Activated naive CD4-positive, alpha-beta T cell treated with anti-CD3 and anti-CD28 coated beads, Interleukin-2, amount 50 U/mL, for 24 hours (primary cell): ENCODE results near the gene MALAT1.
A peak's percentile ranks its signal among the peaks of the same experiment; 100 is the strongest.
"Not testable (repeated sequence)": the region's sequence is repeated elsewhere in the genome, so short reads cannot be mapped to it uniquely, and the experiment has no call there.

ENCODE experiments used
- H3K27ac Mint-ChIP-seq: one replicate; pipeline ENCODE4 v1.8.0; 2021; ENCODE audit warnings: mild to moderate bottlenecking, mixed read lengths
- H3K27me3 Mint-ChIP-seq: one replicate; pipeline ENCODE4 v1.8.0; 2021; ENCODE audit warnings: mixed read lengths
- H3K36me3 Mint-ChIP-seq: one replicate; pipeline ENCODE4 v1.8.0; 2021; ENCODE audit warnings: mixed read lengths
- H3K4me1 Mint-ChIP-seq: one replicate; pipeline ENCODE4 v1.8.0; 2021; ENCODE audit warnings: mixed read lengths
- H3K4me3 Mint-ChIP-seq: one replicate; pipeline ENCODE4 v1.8.0; 2021; ENCODE audit warnings: mild to moderate bottlenecking, mixed read lengths
- H3K9me3 Mint-ChIP-seq: one replicate; pipeline ENCODE4 v1.8.0; 2021; ENCODE audit warnings: mixed read lengths

MALAT1 gene

DNA sequence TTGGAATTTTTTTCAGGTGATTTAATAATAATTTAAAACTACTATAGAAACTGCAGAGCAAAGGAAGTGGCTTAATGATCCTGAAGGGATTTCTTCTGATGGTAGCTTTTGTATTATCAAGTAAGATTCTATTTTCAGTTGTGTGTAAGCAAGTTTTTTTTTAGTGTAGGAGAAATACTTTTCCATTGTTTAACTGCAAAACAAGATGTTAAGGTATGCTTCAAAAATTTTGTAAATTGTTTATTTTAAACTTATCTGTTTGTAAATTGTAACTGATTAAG, 3.4 kb downstream of the MALAT1 start:
- H3K27me3 Mint-ChIP-seq: no peaks in the 10 kb centered on the region
- H3K4me1 Mint-ChIP-seq: peaks cover 35% of the 10 kb centered on the region
- peaks cover 27% of the 10 kb centered on the region for H3K36me3 Mint-ChIP-seq
- H3K4me3 Mint-ChIP-seq: no peak overlapping the region
- no peaks in the 10 kb centered on the region for H3K9me3 Mint-ChIP-seq
- H3K27ac Mint-ChIP-seq: no peak overlapping the region

DNA sequence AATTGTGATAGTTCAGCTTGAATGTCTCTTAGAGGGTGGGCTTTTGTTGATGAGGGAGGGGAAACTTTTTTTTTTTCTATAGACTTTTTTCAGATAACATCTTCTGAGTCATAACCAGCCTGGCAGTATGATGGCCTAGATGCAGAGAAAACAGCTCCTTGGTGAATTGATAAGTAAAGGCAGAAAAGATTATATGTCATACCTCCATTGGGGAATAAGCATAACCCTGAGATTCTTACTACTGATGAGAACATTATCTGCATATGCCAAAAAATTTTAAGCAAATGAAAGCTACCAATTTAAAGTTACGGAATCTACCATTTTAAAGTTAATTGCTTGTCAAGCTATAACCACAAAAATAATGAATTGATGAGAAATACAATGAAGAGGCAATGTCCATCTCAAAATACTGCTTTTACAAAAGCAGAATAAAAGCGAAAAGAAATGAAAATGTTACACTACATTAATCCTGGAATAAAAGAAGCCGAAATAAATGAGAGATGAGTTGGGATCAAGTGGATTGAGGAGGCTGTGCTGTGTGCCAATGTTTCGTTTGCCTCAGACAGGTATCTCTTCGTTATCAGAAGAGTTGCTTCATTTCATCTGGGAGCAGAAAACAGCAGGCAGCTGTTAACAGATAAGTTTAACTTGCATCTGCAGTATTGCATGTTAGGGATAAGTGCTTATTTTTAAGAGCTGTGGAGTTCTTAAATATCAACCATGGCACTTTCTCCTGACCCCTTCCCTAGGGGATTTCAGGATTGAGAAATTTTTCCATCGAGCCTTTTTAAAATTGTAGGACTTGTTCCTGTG, 3.9 kb downstream of the MALAT1 start:
- Mint-ChIP-seq H3K27me3 (no peaks in the 10 kb centered on the region), H3K4me3 (no peak overlapping the region), H3K4me1 (peaks cover 39% of the 10 kb centered on the region), H3K27ac (no peak overlapping the region), H3K9me3 (no peaks in the 10 kb centered on the region), H3K36me3 (peaks cover 29% of the 10 kb centered on the region)

DNA sequence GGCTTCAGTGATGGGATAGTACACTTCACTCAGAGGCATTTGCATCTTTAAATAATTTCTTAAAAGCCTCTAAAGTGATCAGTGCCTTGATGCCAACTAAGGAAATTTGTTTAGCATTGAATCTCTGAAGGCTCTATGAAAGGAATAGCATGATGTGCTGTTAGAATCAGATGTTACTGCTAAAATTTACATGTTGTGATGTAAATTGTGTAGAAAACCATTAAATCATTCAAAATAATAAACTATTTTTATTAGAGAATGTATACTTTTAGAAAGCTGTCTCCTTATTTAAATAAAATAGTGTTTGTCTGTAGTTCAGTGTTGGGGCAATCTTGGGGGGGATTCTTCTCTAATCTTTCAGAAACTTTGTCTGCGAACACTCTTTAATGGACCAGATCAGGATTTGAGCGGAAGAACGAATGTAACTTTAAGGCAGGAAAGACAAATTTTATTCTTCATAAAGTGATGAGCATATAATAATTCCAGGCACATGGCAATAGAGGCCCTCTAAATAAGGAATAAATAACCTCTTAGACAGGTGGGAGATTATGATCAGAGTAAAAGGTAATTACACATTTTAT, 4.6 kb downstream of the MALAT1 start:
- peak overlapping the region; percentile 92 for H3K27ac Mint-ChIP-seq
- no peaks in the 10 kb centered on the region for H3K27me3 Mint-ChIP-seq
- no peak overlapping the region for H3K4me3 Mint-ChIP-seq
- H3K9me3 Mint-ChIP-seq: no peaks in the 10 kb centered on the region
- H3K4me1 Mint-ChIP-seq: peaks cover 40% of the 10 kb centered on the region
- peaks cover 29% of the 10 kb centered on the region for H3K36me3 Mint-ChIP-seq

DNA sequence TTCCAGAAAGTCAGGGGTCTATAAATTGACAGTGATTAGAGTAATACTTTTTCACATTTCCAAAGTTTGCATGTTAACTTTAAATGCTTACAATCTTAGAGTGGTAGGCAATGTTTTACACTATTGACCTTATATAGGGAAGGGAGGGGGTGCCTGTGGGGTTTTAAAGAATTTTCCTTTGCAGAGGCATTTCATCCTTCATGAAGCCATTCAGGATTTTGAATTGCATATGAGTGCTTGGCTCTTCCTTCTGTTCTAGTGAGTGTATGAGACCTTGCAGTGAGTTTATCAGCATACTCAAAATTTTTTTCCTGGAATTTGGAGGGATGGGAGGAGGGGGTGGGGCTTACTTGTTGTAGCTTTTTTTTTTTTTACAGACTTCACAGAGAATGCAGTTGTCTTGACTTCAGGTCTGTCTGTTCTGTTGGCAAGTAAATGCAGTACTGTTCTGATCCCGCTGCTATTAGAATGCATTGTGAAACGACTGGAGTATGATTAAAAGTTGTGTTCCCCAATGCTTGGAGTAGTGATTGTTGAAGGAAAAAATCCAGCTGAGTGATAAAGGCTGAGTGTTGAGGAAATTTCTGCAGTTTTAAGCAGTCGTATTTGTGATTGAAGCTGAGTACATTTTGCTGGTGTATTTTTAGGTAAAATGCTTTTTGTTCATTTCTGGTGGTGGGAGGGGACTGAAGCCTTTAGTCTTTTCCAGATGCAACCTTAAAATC, 5.3 kb downstream of the MALAT1 start:
- Mint-ChIP-seq H3K9me3 (no peaks in the 10 kb centered on the region), H3K4me1 (peaks cover 40% of the 10 kb centered on the region), H3K27ac (peak overlapping the region; percentile 92), H3K36me3 (peaks cover 29% of the 10 kb centered on the region), H3K4me3 (no peak overlapping the region), H3K27me3 (no peaks in the 10 kb centered on the region)

DNA sequence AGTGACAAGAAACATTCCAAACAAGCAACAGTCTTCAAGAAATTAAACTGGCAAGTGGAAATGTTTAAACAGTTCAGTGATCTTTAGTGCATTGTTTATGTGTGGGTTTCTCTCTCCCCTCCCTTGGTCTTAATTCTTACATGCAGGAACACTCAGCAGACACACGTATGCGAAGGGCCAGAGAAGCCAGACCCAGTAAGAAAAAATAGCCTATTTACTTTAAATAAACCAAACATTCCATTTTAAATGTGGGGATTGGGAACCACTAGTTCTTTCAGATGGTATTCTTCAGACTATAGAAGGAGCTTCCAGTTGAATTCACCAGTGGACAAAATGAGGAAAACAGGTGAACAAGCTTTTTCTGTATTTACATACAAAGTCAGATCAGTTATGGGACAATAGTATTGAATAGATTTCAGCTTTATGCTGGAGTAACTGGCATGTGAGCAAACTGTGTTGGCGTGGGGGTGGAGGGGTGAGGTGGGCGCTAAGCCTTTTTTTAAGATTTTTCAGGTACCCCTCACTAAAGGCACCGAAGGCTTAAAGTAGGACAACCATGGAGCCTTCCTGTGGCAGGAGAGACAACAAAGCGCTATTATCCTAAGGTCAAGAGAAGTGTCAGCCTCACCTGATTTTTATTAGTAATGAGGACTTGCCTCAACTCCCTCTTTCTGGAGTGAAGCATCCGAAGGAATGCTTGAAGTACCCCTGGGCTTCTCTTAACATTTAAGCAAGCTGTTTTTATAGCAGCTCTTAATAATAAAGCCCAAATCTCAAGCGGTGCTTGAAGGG, 6.0 kb downstream of the MALAT1 start:
- Mint-ChIP-seq H3K9me3 (no peaks in the 10 kb centered on the region), H3K36me3 (peaks cover 29% of the 10 kb centered on the region), H3K4me3 (no peak overlapping the region), H3K27me3 (no peaks in the 10 kb centered on the region), H3K4me1 (peaks cover 44% of the 10 kb centered on the region), H3K27ac (peak overlapping the region; percentile 92)

DNA sequence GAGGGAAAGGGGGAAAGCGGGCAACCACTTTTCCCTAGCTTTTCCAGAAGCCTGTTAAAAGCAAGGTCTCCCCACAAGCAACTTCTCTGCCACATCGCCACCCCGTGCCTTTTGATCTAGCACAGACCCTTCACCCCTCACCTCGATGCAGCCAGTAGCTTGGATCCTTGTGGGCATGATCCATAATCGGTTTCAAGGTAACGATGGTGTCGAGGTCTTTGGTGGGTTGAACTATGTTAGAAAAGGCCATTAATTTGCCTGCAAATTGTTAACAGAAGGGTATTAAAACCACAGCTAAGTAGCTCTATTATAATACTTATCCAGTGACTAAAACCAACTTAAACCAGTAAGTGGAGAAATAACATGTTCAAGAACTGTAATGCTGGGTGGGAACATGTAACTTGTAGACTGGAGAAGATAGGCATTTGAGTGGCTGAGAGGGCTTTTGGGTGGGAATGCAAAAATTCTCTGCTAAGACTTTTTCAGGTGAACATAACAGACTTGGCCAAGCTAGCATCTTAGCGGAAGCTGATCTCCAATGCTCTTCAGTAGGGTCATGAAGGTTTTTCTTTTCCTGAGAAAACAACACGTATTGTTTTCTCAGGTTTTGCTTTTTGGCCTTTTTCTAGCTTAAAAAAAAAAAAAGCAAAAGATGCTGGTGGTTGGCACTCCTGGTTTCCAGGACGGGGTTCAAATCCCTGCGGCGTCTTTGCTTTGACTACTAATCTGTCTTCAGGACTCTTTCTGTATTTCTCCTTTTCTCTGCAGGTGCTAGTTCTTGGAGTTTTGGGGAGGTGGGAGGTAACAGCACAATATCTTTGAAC, 6.8 kb downstream of the MALAT1 start:
- peaks cover 29% of the 10 kb centered on the region for H3K36me3 Mint-ChIP-seq
- H3K4me3 Mint-ChIP-seq: no peak overlapping the region
- no peaks in the 10 kb centered on the region for H3K27me3 Mint-ChIP-seq
- H3K27ac Mint-ChIP-seq: peak overlapping the region; percentile 91
- H3K4me1 Mint-ChIP-seq: peaks cover 47% of the 10 kb centered on the region
- H3K9me3 Mint-ChIP-seq: no peaks in the 10 kb centered on the region

DNA sequence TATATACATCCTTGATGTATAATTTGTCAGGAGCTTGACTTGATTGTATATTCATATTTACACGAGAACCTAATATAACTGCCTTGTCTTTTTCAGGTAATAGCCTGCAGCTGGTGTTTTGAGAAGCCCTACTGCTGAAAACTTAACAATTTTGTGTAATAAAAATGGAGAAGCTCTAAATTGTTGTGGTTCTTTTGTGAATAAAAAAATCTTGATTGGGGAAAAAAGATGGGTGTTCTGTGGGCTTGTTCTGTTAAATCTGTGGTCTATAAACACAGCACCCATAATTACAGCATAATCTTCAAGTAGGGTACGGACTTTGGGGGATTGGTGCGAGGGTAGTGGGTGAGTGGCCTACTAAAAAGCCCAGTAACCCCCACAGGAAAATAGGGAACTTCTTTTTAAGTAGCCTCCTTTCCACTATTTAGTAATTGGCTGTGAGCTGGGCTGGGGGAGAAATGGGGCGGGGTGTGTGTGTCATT, 7.5 kb downstream of the MALAT1 start:
- no peaks in the 10 kb centered on the region for H3K9me3 Mint-ChIP-seq
- H3K27me3 Mint-ChIP-seq: no peaks in the 10 kb centered on the region
- peaks cover 29% of the 10 kb centered on the region for H3K36me3 Mint-ChIP-seq
- H3K4me3 Mint-ChIP-seq: no peak overlapping the region
- peak overlapping the region; percentile 91 for H3K27ac Mint-ChIP-seq
- peaks cover 49% of the 10 kb centered on the region for H3K4me1 Mint-ChIP-seq

DNA sequence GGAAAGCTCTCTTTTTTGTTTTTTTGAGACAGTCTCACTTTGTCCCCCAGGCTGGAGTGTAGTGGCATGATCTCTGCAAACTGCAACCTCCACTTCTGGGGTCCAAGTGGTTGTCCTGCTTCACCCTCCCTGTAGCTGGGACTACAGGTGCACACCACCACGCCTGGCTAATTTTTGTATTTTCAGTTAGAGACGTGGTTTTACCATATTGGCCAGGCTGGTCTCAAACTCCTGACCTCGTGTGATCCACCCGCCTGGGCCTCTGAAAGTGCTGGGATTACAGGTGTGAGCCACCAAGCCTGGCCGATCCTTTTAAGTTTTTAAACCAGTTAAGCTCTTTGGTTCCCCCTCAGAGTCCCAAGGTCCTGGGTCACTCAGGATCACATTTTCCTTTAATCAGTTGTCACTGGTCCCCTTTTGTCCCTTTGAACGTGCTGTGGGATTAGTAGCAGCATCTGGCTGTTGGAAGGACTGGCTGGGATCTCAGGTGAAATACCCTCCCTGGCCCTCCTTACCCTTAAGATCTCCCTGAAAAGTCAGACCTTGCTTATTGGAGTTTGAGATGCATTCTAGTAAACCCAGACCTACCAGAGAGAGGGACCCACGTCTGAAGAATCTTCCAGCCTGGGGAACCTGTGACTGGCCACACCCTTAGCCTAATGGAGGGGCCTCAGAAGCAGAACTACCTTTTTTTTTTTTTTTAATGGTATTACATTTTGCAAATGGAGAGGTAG, 8.1 kb downstream of the MALAT1 start:
- peak overlapping the region; percentile 91 for H3K27ac Mint-ChIP-seq
- no peaks in the 10 kb centered on the region for H3K27me3 Mint-ChIP-seq
- no peaks in the 10 kb centered on the region for H3K9me3 Mint-ChIP-seq
- H3K4me1 Mint-ChIP-seq: peaks cover 49% of the 10 kb centered on the region
- no peak overlapping the region for H3K4me3 Mint-ChIP-seq
- H3K36me3 Mint-ChIP-seq: peaks cover 29% of the 10 kb centered on the region

DNA sequence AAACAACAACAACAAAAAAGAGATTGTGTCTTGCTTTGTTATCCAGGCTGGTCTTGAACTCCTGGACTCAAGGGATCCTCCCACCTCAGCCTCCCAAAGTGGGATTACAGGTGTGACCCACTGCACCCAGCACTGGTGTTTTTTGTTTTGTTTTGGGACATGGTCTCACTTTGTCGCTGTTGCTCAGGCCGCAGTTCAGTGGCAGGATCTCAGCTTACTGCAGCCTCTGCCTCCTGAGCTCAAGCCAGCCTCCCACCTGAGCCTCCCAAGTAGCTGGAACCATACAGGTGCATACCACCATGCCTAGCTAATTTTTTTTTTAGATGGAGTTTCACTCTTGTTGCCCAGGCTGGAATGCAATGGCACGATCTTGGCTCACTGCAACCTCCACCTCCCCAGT, 13.5 kb downstream of the MALAT1 start:
- H3K9me3 Mint-ChIP-seq, H3K36me3 Mint-ChIP-seq, H3K27ac Mint-ChIP-seq, H3K27me3 Mint-ChIP-seq, H3K4me3 Mint-ChIP-seq: not testable (repeated sequence)
- peaks cover 26% of the 10 kb centered on the region for H3K4me1 Mint-ChIP-seq

DNA sequence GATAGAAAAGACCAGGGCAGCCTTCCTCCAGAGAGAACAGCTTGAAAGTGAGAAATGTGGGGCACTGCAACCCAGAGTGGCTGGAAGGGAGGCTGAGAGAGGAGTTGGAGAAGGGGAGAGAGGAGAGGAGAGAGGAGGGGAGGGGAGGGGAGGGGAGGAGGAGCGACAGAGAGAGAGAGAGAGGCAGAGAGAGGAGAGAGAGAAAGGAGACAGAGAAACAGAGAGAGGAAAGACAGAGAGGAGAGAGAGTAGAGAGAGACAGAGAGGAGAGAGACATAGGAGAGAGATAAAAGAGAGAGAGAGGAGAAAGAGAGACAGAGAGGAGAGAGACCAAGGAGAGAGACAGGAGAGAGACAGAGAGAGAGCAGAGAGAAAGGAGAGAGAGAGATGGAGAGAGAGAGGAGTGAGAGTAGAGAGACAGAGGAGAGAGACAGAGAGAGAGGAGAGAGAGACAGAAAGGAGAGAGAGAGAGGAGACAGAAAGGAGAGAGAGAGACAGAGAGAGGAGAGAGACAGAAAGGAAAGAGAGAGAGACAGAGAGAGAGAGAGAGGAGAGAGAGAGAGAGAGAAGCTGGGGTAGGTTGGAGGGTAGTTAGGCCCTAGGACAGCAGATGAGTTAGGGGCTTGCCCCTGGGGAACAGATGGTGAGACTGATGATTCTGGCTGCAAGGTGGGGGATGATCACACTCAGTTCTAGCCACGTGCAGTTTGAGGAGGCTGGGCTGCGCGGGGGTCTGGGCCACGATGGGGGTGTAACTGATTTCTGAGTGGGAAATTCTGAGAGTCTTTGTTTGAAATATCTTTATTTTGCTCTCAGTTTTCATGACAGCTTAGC, 17.5 kb downstream of the MALAT1 start:
- H3K9me3 Mint-ChIP-seq: no peaks in the 10 kb centered on the region
- H3K27me3 Mint-ChIP-seq: no peaks in the 10 kb centered on the region
- H3K27ac Mint-ChIP-seq: peak overlapping the region; percentile 92
- no peaks in the 10 kb centered on the region for H3K36me3 Mint-ChIP-seq
- H3K4me3 Mint-ChIP-seq: peak overlapping the region; percentile 3
- H3K4me1 Mint-ChIP-seq: peaks cover 11% of the 10 kb centered on the region

DNA sequence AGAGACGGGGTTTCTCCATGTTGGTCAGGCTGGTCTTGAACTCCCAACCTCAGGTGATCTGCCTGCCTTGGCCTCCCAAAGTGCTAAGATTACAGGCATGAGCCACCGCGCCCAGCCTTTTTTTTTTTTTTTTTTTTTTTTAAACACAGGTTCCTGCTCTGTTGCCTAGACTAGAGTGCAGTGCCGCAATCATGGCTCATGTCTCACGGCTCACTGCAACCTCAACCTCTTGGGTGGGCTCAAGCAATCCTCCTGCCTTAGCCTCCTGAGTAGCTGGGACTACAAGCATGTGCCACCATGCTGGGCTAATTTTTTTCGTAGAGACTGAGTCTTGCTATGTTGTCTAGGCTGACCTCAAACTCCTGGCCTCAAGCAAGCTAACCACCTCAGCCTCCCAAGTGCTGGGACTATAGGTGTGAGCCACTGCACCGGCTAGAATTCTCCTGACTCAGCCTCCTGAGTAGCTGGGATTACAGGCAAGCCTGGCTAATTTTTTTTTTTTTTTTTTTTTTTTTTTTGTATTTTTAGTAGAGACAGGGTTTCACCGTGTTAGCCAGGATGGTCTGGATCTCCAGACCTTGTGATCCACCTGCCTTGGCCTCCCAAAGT, 20.2 kb downstream of the MALAT1 start:
- not testable (repeated sequence) for H3K27me3 Mint-ChIP-seq, H3K9me3 Mint-ChIP-seq, H3K36me3 Mint-ChIP-seq, H3K27ac Mint-ChIP-seq, H3K4me3 Mint-ChIP-seq
- H3K4me1 Mint-ChIP-seq: peaks cover 36% of the 10 kb centered on the region

DNA sequence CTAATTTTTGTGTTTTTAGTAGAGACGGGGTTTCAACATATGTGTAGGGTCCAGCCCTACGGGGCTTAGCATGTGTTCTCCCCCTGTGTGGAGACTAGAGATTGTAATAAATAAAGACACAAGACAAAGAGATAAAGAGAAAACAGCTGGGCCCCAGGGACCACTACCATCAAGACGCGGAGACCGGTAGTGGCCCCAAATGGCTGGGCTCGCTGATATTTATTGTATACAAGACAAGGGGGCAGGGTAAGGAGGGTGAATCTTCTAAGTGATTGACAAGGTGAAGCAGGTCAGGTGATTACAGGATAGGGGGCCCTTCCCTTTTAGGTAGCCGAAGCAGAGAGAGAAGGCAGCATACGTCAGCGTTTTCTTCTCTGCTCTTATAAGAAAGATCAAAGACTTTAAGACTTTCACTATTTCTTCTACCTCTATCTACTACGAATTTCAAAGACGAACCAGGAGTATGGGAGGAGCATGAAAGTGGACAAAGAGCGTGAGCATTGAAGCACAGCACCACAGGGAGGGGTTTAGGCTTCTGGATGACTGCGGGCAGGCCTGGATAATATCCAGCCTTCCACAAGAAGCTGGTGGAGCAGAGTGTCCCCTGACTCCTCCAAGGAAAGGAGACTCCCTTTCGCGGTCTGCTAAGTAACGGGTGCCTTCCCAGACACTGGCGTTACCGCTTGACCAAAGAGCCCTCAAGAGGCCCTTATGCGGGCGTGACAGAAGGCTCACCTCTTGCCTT, 23.1 kb downstream of the MALAT1 start:
- H3K27me3 Mint-ChIP-seq, H3K9me3 Mint-ChIP-seq, H3K36me3 Mint-ChIP-seq: not testable (repeated sequence)
- Mint-ChIP-seq H3K27ac (peak overlapping the region; percentile 81), H3K4me3 (peak overlapping the region; percentile 74), H3K4me1 (peaks cover 39% of the 10 kb centered on the region)
